ENCODE measurements around the gene LRP5. TPM values are rescaled to one million over a fixed set of nuclear protein-coding genes. Genes with fewer than 3 reads are reported as not detected.

LRP5 gene
- total and polyA plus RNA-seq, 12 donors, result 10.7 to 277 (median 75.8) TPM

DNA sequence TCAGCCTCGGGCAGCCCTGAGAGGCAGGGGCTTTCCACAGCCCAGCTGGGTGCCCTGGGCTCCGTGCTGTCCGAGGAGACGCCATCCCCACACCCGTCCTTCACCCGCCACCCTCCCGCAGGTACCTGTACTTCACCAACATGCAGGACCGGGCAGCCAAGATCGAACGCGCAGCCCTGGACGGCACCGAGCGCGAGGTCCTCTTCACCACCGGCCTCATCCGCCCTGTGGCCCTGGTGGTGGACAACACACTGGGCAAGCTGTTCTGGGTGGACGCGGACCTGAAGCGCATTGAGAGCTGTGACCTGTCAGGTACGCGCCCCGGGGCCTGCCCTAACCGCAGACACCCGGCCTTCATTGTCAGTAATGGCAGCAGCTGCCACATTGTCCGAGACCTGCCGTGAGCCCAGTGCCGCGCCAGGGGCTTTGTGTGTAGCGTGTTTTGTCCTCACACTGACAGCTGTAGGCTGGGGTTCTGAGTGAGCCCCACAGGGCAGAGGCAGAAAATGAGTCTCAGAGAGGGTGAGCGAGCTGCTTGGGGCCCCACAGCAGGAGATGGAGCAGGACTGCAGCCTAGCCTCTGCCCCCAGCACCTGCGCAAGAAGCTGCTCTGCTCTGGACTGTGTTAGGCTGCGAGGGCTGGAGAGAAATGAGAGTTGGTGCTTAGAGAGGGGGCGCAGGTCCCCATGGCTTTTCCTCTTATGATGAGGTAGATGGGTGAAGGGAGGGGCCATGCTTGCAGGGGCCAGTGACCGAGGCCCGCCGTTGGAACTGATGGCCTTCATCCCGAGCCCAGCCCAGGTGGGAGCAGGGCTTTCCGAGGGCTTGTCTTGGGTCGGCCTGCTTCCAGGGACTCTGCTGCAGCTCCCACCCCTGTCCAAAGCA lies 112.8 kb downstream of the LRP5 start:
- H3K4me1 ChIP-seq (replicated peaks in 1 of 2), result no peaks in the 10 kb centered on the region
- TF ChIP-seq, protein P1, sequence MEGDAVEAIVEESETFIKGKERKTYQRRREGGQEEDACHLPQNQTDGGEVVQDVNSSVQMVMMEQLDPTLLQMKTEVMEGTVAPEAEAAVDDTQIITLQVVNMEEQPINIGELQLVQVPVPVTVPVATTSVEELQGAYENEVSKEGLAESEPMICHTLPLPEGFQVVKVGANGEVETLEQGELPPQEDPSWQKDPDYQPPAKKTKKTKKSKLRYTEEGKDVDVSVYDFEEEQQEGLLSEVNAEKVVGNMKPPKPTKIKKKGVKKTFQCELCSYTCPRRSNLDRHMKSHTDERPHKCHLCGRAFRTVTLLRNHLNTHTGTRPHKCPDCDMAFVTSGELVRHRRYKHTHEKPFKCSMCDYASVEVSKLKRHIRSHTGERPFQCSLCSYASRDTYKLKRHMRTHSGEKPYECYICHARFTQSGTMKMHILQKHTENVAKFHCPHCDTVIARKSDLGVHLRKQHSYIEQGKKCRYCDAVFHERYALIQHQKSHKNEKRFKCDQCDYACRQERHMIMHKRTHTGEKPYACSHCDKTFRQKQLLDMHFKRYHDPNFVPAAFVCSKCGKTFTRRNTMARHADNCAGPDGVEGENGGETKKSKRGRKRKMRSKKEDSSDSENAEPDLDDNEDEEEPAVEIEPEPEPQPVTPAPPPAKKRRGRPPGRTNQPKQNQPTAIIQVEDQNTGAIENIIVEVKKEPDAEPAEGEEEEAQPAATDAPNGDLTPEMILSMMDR (IDR thresholded peaks at IDR 0.05), result no peak
- TF ChIP-seq POLR2A (IDR thresholded peaks at IDR 0.05), result no peak
- intact Hi-C loops (cut with DNase I), result no loop called here
- 88 to 96% (median 93%) methylated on average over 16 to 40 of the region's 40 CpGs for WGBS, 4 donors
- H3K4me3 ChIP-seq, result no peak overlapping the region
- peaks cover 0 to 55% of the 10 kb centered on the region in 2 donors for H3K36me3 ChIP-seq (replicated peaks in 1 of 2)
- no peaks in the 10 kb centered on the region for H3K27me3 ChIP-seq
- no peak for DNase-seq
- H3K27ac ChIP-seq, result no peak overlapping the region
- H3K9me3 ChIP-seq (replicated peaks in 1 of 3), result no peaks in the 10 kb centered on the region

DNA sequence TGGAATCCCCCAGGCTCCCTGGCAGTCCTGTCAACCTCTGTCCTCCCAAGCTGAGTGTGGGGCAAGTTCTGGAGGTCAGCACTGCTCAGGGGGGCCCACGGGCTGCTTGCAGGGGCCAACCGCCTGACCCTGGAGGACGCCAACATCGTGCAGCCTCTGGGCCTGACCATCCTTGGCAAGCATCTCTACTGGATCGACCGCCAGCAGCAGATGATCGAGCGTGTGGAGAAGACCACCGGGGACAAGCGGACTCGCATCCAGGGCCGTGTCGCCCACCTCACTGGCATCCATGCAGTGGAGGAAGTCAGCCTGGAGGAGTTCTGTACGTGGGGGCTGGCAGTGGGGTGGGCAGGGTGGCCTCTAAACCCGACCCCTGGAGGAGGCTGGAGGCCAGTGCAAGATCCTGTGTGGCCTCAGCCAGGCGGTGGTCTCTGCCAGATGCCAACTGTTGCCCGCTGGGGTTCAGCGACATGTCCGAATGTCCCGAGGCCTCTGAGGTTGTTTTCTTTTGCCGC lies 113.5 kb downstream of the LRP5 start:
- 86 to 99% (median 93%) methylated on average over 9 to 21 of the region's 21 CpGs for WGBS, 4 donors
- intact Hi-C loops (cut with DNase I), result no loop called here
- no peaks in the 10 kb centered on the region for H3K9me3 ChIP-seq (replicated peaks in 1 of 3)
- H3K27ac ChIP-seq, result no peak overlapping the region
- H3K27me3 ChIP-seq, result no peaks in the 10 kb centered on the region
- TF ChIP-seq, protein P1 (IDR thresholded peaks at IDR 0.05), result no peak
- no peak for TF ChIP-seq POLR2A (IDR thresholded peaks at IDR 0.05)
- H3K36me3 ChIP-seq (replicated peaks in 1 of 2), result peaks cover 0 to 55% of the 10 kb centered on the region in 2 donors
- H3K4me1 ChIP-seq (replicated peaks in 1 of 2), result no peaks in the 10 kb centered on the region
- DNase-seq, result no peak
- H3K4me3 ChIP-seq, result no peak overlapping the region

DNA sequence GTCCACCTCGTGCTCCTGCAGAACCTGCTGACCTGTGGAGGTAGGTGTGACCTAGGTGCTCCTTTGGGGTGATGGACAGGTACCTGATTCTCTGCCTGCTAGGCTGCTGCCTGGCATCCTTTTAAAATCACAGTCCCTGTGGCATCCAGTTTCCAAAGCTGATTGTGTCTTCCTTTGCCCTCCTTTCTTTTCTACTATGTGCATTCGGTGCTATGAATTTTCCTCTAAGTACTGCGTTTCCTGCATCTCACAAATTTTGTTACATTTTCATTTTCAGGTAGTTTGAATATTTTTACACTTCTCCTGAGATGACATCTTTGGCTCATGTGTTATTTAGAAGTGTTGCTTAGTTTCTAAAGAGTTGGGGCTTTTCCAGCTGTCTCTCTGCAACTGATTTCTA lies 117.3 kb downstream of the LRP5 start:
- peaks cover 0 to 74% of the 10 kb centered on the region in 2 donors for H3K36me3 ChIP-seq (replicated peaks in 1 of 2)
- no peak overlapping the region for H3K27ac ChIP-seq
- DNase-seq, result no peak
- no peaks in the 10 kb centered on the region for H3K27me3 ChIP-seq
- no peaks in the 10 kb centered on the region for H3K9me3 ChIP-seq (replicated peaks in 1 of 3)
- H3K4me3 ChIP-seq, result no peak overlapping the region
- no peak for TF ChIP-seq POLR2A (IDR thresholded peaks at IDR 0.05)
- TF ChIP-seq, protein P1 (IDR thresholded peaks at IDR 0.05), result no peak
- H3K4me1 ChIP-seq (replicated peaks in 1 of 2), result no peaks in the 10 kb centered on the region
- 96 to 98% (median 97%) methylated on average over 3 of the region's 3 CpGs for WGBS, 4 donors
- intact Hi-C loops (cut with DNase I), result no loop called here

DNA sequence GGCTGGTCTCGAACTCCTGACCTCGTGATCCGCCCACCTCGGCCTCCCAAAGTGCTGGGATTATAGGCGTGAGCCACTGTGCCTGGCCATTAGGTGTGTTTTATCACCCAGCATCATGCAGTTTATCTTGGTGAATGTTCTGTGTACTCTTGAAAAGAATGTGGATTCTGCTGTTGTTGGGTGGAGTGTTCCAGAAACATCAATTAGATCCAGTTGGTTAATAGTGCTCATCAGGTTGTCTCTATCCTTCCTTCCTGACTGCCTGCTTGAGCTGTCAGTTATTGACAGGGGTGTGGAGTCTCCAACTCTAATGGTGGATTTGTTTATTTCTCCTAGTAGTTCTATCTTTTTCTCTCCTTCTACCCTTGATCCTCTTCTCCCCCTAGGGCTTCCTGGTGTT lies 118.0 kb downstream of the LRP5 start:
- TF ChIP-seq, protein P1 (IDR thresholded peaks at IDR 0.05), result no peak
- no peak for TF ChIP-seq POLR2A (IDR thresholded peaks at IDR 0.05)
- intact Hi-C loops (cut with DNase I), result no loop called here
- WGBS, 4 donors, result 91 to 100% (median 96%) methylated on average over 4 to 5 of the region's 5 CpGs
- Histone ChIP-seq H3K9me3 (replicated peaks in 1 of 3) (no peaks in the 10 kb centered on the region), H3K36me3 (replicated peaks in 1 of 2) (peaks cover 0 to 74% of the 10 kb centered on the region in 2 donors), H3K4me3 (no peak overlapping the region), H3K27ac (no peak overlapping the region), H3K27me3 (no peaks in the 10 kb centered on the region), H3K4me1 (replicated peaks in 1 of 2) (no peaks in the 10 kb centered on the region)
- DNase-seq, result no peak

Data from adrenal gland (tissue), 12 donors.